GM21423 (cell line): Measurements from ENCODE around the gene NFRKB.

Experiments
- ATAC-seq: cut with Tn5 transposase; IDR thresholded peaks from one replicate; pipeline ENCODE4 v1.9.1; 2021; ENCODE audit warnings: mild to moderate bottlenecking, moderate library complexity; ENCODE audit not compliant: unreplicated experiment

The NFRKB gene

DNA sequence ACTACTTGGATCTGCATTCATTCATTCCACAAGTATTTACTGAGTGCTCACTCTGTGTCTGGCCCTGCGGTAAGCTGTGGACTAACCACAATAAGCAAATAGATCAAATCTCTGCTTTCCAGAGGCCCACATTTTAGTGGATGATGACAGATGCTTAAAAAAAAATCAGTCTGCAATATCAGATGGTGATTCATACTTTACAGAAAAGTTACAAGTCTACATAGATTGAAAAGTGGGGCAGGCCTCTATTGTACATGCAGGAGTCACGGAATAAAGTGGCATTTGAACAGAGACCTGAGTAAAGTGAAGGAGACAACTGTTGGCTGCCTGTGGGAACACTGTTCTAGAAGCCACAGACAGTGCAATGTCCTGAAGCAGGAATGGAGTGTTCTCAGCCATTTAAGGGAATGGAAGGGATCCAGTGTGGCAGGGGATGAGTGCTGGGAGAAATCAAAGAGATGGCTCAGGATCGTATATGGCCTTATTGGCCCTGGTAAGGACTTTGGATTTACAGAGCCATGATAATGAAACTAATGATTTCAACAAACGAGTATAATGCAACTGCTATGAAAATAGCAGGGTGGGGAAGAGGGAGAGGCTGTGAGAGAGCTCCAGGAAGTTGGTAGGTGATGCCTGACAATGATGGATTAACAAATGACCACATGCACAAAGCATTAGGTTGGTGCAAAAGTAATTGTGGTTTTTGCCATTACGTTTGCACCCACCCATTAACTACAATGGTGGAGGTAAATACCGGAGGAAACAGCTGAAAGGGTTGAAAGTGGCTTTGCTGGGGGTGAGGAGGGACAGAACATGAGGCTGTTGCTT lies 48.7 kb downstream of the NFRKB start:
- no peak for ATAC-seq
